RPMI7951 (cell line): Measurements from ENCODE around the gene MLLT6. TPM values are rescaled to one million over a fixed set of nuclear protein-coding genes. Genes with fewer than 3 reads are reported as not detected.

Source experiments
- DNase-seq: peaks from one replicate; pipeline ENCODE4 v3.0.0-alpha.2; 2012; ENCODE audit warnings: low read depth
- total RNA-seq: library from RNA; depleted of rRNA; stranded (reverse); fragments of >200 nt; shearing (Covaris generic); gene quantifications from 2 replicates; pipeline ENCODE4 v1.2.3, GENCODE V29; 2014; rRNA removed

The MLLT6 gene
- total RNA-seq, 1 experiment from 2014 or later = 9.3 TPM

- DNase-seq = no peak
Measured at GRCh38 chr17:38762231-38762630, 57.2 kb downstream of the MLLT6 start.

- no peak for DNase-seq
Measured at GRCh38 chr17:38766341-38766740, 61.3 kb downstream of the MLLT6 start.

GRCh38 chr17:38768417-38768816 is 63.3 kb downstream of the MLLT6 start:
- DNase-seq = no peak

GRCh38 chr17:38773258-38773657 is 68.2 kb downstream of the MLLT6 start:
- DNase-seq = no peak

- DNase-seq = no peak
Measured at GRCh38 chr17:38777641-38778250, 72.7 kb downstream of the MLLT6 start.

Other genes starting within 250 kb of the MLLT6 start
- not detected in 2 replicates for gene SRCIN1, start 99.3 kb upstream of the MLLT6 start, total RNA-seq
- gene EPOP, start 30.3 kb upstream of the MLLT6 start, total RNA-seq = 1.7 and 1.8 TPM in 2 replicates
- gene CISD3, start 25.1 kb downstream of the MLLT6 start, total RNA-seq = 6.0 and 6.9 TPM in 2 replicates
- 3.8 and 7.6 TPM in 2 replicates for gene PCGF2, start 43.1 kb downstream of the MLLT6 start, total RNA-seq
- gene PSMB3, start 47.5 kb downstream of the MLLT6 start, total RNA-seq = 468 and 479 TPM in 2 replicates
- 28.8 and 29.6 TPM in 2 replicates for gene PIP4K2B, start 94.3 kb downstream of the MLLT6 start, total RNA-seq
- gene CWC25, start 120.0 kb downstream of the MLLT6 start, total RNA-seq = 7.2 and 7.6 TPM in 2 replicates
- gene RPL23, start 148.4 kb downstream of the MLLT6 start, total RNA-seq = 1,124 and 1,333 TPM in 2 replicates
- 120 and 135 TPM in 2 replicates for gene LASP1, start 164.8 kb downstream of the MLLT6 start, total RNA-seq